ENCODE measurements around the gene HLA-DRB1.

Gene HLA-DRB1

DNA sequence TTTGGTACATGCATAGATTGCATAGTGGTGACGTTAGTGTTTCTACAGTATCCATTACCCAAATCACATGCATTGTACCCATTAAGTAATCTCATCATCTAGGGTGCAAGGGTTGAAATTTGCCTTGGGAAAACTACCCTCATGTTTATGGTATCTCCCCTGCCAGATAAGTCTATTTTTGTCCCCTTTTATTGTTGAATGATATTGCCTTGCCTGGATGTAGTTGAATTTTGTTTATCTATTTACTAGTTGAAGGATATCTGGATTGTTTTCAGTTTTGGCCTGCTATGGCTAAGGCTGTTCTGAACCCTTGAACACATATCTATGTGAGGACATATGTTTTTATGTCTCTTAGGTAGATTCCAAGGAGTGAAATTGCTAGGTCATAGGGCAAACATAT is 13.4 kb downstream of the HLA-DRB1 start:
- no peaks in the 10 kb centered on the region for H3K36me3 ChIP-seq (ENCODE audit: insufficient read depth)
- H3K4me1 ChIP-seq (ENCODE audit: low read depth, poor library complexity, severe bottlenecking) = no peaks in the 10 kb centered on the region
- no peak overlapping the region for H3K4me2 ChIP-seq
- H2AFZ ChIP-seq (ENCODE audit: low read depth) = no peak overlapping the region
- no peak for TF ChIP-seq CTCF (conservative IDR thresholded peaks at IDR 0.05; ENCODE audit: low read depth, low read length)
- no peak overlapping the region for H3K27ac ChIP-seq
- H3K9ac ChIP-seq = no peak overlapping the region
- H3K4me3 ChIP-seq (IDR thresholded peaks at IDR 0.05; ENCODE audit: insufficient read depth, low read depth, low read length) = no peak overlapping the region
- H4K20me1 ChIP-seq (ENCODE audit: insufficient read depth) = no peaks in the 10 kb centered on the region
- no peaks in the 10 kb centered on the region for H3K27me3 ChIP-seq (ENCODE audit: insufficient read depth, low read depth)
- no peaks in the 10 kb centered on the region for H3K79me2 ChIP-seq (ENCODE audit: insufficient read depth, low read depth)

- no peaks in the 10 kb centered on the region for H3K79me2 ChIP-seq (ENCODE audit: insufficient read depth, low read depth)
- no peak overlapping the region for H3K4me2 ChIP-seq
- H3K27ac ChIP-seq = no peak overlapping the region
- no peak overlapping the region for H3K4me3 ChIP-seq (IDR thresholded peaks at IDR 0.05; ENCODE audit: insufficient read depth, low read depth, low read length)
- H3K27me3 ChIP-seq (ENCODE audit: insufficient read depth, low read depth) = no peaks in the 10 kb centered on the region
- H4K20me1 ChIP-seq (ENCODE audit: insufficient read depth) = no peaks in the 10 kb centered on the region
- H3K4me1 ChIP-seq (ENCODE audit: low read depth, poor library complexity, severe bottlenecking) = no peaks in the 10 kb centered on the region
- no peak for TF ChIP-seq CTCF (conservative IDR thresholded peaks at IDR 0.05; ENCODE audit: low read depth, low read length)
- no peak overlapping the region for H3K9ac ChIP-seq
- no peak overlapping the region for H2AFZ ChIP-seq (ENCODE audit: low read depth)
- no peaks in the 10 kb centered on the region for H3K36me3 ChIP-seq (ENCODE audit: insufficient read depth)
These were observed 19.2 kb downstream of the HLA-DRB1 start for GRCh38 chr6:32570363-32570905.

DNA sequence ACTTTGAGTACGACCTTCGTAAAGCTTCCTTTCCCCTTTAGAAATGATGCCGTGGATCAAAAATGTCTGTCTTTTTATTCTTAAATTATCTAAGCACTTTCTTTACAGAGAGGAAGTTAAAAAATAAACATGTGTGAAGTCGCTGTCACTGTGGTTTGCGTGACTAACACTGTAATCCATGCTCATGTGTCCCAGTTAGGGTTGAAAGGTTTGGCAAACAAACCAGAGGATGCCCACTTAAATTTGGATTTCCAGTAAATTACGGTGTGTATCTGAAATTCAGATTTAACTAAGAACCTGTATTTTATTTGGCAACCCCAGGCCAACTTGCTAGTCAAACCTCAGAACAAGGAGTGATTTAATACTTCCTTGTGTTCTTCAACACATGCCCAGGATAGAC is 21.1 kb downstream of the HLA-DRB1 start:
- Histone ChIP-seq H3K36me3 (ENCODE audit: insufficient read depth) (no peaks in the 10 kb centered on the region), H4K20me1 (ENCODE audit: insufficient read depth) (no peaks in the 10 kb centered on the region), H3K4me2 (no peak overlapping the region), H3K27me3 (ENCODE audit: insufficient read depth, low read depth) (no peaks in the 10 kb centered on the region), H2AFZ (ENCODE audit: low read depth) (no peak overlapping the region), H3K79me2 (ENCODE audit: insufficient read depth, low read depth) (no peaks in the 10 kb centered on the region), H3K9ac (no peak overlapping the region), H3K27ac (no peak overlapping the region), H3K4me1 (ENCODE audit: low read depth, poor library complexity, severe bottlenecking) (no peaks in the 10 kb centered on the region), H3K4me3 (IDR thresholded peaks at IDR 0.05; ENCODE audit: insufficient read depth, low read depth, low read length) (no peak overlapping the region)
- no peak for TF ChIP-seq CTCF (conservative IDR thresholded peaks at IDR 0.05; ENCODE audit: low read depth, low read length)

DNA sequence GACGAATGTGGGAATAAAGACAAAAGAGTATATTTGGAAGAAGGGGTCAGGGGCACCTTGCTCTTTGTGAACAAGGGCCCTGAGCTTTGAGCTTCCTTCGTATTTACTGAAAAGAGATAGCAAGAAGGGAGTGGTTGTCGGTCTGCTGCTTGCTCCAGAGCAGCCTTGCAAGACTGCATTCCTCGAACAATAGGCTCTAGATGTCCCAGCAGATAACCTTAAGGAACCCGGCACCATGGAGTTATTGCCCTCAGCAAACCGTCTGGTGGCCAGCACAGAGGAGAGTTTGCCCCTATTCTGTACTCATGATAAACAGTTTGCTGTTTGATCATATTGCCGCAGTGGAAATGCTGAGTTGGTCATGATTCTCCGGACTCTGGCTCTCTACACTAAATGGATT is 22.7 kb downstream of the HLA-DRB1 start:
- no peak overlapping the region for H2AFZ ChIP-seq (ENCODE audit: low read depth)
- no peak overlapping the region for H3K27ac ChIP-seq
- H3K9ac ChIP-seq = no peak overlapping the region
- no peak overlapping the region for H3K4me3 ChIP-seq (IDR thresholded peaks at IDR 0.05; ENCODE audit: insufficient read depth, low read depth, low read length)
- no peaks in the 10 kb centered on the region for H3K79me2 ChIP-seq (ENCODE audit: insufficient read depth, low read depth)
- no peak overlapping the region for H3K4me2 ChIP-seq
- H3K36me3 ChIP-seq (ENCODE audit: insufficient read depth) = no peaks in the 10 kb centered on the region
- no peaks in the 10 kb centered on the region for H4K20me1 ChIP-seq (ENCODE audit: insufficient read depth)
- TF ChIP-seq CTCF (conservative IDR thresholded peaks at IDR 0.05; ENCODE audit: low read depth, low read length) = no peak
- no peaks in the 10 kb centered on the region for H3K27me3 ChIP-seq (ENCODE audit: insufficient read depth, low read depth)
- no peaks in the 10 kb centered on the region for H3K4me1 ChIP-seq (ENCODE audit: low read depth, poor library complexity, severe bottlenecking)
